ENCODE measurements around the gene UTP18.
A peak's percentile ranks its signal among the peaks of the same experiment; 100 is the strongest.
"Not testable (repeated sequence)": the region's sequence is repeated elsewhere in the genome, so short reads cannot be mapped to it uniquely, and the experiment has no call there.

Gene UTP18

DNA sequence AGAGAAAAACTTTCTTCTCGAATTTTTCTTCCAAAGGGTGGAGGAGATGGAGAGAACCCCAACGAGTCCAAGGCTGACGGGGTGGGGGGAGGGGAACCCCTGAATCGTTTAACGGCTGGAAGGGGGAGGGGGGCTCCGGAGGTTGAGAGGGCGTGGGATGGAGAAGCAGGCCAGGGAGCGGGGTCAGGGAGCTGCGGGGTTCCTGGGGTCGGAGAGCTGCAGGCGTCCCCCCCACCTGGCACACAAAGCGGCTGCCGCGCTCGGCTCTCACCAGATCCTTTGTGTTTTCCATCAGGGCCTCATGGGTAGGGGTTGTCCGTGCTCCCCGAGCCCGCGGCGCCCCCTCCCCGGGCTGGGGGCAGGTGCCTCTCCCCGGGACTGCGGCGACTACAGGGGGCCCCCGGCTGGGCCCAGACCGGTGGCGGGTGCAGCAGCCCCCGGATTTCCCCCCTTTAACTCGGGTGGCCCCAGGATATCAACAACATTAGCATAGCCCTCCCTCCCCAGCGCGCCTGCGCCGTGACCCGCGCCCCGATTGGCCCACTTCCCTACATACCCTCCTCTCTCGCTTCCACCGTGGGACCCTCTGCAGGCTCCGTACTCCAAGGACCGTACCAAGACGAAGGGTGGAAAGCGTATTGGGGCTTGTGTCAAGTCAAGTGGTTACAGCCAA is 646 bp upstream of the UTP18 start, which contains the start of gene MBTD1:
Gene MBTD1, minus strand, starts transcription at position 486 of the 673 bp plus-strand sequence. CDS start 34,888 bp downstream, outside the sequence.
- peak; percentile 99 for DNase-seq

DNA sequence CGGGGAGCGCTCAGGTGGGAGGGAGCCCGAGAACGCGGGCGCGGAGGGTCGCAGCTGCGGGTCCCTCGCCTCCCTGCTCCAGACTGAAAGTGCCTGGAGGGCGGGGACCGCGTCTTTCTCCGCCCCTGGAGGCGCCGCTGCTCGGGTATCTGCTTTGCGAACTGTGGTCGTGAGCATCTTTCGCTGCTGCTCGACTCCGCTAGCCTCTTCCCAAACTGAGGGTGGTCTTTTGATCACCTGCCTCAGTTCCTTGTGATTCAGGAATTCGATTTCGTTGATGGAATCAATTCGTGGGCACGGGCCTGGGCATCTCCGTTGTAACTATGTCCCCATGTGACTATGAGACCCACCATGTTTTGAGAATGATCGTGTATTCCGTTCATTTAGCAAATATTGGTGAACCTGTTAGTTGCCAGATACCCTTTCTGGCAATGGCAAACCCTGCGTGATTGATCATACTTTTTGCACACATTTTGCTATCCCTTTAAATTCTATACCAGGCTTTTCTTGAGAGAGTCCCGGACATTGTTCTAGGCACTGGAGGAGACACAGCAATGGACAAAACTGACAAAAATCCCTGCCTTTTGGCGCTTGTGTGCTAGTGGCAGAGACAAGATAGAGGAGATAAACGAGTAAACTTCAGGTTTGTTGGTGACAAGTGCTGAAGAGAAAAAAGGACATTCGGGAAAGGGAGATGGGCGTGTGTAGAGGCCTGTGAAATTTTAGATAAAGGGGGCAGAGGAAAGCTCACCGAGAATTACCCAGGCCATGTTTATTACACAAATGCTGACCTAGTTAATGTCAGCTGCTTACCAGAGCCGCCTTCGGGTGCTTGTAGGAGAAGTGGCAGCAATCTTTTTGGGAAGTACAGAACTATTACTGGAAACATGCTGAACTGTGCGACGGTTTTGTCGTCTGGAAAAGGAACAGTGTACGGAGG is 948 bp downstream of the UTP18 start:
- peak; percentile 63 for DNase-seq

DNA sequence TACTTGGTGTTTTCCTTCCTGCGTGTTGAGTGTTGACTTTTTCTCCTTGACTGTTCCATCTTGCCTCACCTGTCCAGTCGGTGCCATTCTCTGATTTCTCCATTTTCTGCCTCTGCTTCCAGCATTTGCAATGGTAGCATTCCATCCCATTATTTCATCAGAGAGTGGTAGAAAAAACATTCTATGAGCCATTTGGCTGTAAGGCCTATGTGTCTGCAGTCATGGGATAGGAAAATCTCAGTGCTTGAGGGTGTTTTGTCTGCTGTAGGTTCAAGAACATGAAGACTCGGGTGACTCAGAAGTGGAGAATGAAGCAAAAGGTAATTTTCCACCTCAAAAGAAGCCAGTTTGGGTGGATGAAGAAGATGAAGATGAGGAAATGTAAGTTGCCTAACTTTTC is 2.7 kb downstream of the UTP18 start:
- no peak for DNase-seq

DNA sequence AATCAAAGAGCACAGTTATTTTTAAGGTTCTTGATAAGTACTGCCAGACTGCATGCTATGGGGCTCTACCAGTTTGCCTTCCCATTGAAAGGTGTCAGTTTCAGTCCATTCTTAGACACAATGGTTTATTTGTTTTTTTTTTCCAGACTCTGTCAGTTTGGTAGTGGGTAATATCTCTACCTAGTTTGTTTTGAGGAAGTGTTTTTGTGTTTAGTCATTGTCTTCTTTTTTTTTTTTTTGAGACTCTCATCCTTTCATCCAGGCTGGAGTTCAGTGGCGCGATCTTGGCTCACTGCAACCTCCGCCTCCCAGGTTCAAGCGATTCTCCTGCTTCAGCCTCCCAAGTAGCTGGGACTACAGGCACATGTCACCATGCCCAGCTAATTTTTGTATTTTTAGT is 4.1 kb downstream of the UTP18 start:
- DNase-seq: peak; percentile 56

DNA sequence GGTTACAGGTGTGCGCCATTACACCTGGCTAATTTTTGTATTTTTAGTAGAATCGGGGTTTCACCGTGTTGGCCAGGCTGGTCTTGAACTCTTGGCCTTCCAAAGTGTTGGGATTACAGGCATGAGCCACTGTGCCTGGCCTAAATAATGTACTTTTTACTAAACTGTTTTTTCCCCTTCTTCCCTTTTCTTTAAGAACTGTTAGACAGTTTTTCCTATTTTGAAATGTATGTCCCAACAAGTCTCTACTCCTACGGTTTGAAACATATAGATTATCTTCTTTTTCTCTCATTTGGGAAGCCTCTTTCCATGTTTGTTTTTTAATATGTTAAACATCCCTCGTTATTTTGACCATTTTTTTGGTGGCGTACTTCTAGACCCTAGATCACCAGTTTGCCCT is 9.6 kb downstream of the UTP18 start:
- no peak for DNase-seq

DNA sequence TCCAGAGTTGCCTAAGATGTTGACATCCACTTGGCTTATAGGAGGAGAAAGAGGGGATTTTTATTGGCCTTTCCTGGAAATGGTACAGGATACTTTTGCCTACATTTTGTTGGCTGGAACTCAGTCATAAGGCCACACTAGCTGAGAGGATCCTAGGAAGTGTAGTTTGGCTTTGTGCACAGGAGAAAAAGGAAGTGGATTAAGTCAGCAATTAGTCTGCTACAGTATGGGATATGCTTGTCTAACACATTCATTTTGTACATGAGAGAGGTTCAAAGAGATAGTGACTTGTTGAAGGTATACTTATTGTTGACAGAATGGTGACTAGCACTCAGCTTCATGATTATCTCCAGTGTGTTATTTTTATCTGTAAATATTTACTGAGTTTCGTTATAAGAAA is 10.3 kb downstream of the UTP18 start:
- DNase-seq: peak; percentile 26

DNA sequence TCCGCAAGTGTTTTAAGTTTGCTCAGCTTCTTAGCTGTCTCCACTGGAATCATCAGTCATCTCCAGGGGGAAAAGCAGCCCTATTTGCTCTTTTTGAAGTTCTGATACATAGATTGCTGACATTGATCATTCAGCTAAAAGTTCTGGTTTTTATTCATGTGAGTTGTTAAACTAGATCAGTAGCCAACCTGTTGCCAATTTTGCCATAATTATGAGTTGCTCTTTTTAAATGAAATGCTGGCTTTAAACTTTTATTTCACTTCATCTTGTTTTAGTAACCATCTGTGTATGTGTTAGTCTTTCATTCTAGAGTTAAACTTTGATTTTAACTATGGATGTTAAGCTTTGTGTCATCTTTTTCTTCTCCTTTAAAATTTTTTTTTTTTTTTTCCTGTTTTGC is 12.5 kb downstream of the UTP18 start:
- no peak for DNase-seq

DNA sequence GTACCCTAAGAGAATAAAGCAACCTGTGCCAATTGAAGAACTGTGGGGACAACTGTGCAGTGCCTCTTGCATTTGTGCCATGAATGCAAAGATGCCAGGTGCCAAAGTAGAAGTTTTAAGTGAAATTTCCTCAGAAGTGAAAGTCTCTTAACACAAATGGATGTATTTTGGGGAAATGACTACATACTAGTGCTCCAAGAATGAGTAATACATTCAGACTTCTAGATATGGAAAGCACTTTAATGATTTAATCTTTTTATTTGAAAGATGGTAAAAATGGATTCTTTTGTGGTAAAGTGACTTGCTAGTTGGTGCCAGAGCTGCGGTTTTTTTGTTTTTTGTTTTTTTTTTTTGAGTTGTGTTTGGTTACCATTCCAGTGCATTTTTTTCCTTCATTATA is 15.0 kb downstream of the UTP18 start:
- DNase-seq: no peak

DNA sequence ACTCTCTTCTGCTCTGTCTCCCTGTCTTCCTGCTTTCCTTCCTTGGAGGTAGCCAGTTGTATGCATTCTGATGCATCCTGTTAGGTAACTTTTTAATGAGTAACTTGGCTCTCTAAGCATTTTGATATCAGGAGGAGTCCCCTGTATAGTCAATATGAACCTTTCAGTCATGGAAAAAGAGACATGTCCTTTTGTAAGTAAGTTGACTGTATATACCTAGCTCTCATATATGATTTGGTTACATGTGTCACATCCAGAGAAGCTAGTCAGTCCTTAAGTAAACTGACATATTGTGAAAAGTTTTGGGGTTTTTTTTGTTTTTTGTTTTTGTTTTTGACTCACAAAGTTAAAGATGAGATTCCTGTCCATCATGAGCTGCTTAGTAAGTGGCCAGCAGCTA is 18.8 kb downstream of the UTP18 start:
- no peak for DNase-seq

DNA sequence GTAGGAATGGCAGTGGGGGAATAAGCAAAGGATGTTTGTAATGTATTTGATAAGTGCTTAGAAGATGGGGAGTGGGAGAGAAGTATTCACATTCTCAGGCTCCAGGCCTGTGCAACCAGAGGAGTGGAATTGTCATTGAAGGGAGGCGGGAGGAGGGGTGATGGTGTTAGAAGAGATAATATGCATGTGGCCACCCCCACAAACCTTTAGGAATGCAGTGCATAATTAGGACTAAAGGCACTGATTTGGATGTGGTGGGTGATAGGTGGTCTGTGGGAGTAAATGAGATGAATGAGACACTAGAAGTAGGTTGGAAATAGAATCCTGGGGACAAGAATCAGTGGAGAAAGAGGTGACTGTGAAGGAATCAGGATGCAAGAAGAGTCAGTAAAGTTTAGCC is 27.1 kb downstream of the UTP18 start:
- DNase-seq: no peak

DNA sequence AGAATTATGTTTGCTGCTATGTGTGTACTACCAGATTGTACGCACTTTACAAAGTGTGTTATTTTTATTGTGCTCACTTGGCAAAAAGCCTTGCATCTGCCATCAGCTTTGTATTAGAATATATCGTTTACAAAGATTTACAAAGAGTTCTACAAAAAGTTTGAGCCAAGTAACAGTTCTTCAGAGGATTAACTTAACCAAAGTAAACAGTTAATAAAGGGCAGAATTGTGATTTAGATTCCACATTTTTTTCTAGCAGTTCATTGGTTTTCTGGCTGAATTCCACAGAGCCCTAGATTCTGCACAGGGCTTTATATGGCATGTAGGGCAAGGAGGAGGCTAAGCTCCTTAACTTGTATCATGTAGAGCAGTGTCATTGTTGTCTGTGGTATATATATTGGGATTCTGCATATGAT is 29.4 kb downstream of the UTP18 start:
- no peak for DNase-seq

DNA sequence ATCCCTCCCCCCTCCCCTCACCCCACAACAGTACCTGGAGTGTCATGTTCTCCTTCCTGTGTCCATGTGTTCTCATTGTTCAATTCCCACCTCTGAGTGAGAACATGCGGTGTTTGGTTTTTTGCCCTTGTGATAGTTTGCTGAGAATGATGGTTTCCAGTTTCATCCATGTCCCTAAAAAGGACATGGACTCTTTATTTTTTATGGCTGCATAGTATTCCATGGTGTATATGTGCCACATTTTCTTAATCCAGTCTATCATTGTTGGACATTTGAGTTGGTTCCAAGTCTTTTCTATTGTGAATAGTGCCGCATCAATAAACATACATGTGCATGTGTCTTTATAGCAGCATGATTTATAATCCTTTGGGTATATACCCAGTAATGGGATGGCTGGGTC is 34.0 kb downstream of the UTP18 start:
- not testable (repeated sequence) for DNase-seq

DNA sequence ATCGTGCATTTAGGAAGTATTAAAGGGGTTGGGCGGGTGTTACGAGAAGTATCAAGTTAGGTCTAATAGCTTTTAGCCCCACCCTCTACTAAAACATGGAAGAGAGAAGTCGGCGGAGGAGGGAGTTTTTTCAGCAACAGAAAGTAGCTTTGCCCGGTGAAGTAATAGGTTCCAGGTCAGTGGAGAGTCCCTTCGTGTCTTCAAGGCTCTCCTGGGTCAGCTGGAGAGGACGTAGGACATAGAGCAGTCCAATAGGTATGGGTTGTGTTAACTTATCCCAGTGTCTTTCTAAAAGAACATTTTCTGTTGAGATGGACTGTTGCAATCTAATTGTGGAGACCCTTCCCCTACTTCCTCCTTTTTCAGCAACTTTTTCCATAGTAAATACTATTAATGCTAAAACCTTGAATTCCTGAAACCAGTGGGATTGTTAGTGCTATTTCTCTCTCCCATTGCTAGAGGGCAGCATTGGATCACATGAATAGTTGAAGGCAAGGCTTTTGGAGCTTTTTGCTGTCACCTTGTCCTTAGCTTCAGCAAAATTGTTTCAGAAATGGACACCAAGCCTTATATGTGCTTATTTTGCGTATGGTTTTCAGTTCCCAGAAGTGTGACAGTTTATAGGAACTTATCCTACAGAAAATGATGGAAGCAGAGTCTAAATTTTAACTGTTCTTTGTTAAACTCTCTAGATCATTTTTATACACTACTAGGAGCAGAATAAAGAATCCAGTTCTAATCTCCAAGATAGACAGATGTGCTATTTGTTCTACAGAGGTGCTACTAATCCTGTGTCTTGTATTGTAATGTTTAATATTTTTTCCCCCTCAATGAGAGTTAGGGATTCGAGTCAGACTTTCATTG is 38.4 kb downstream of the UTP18 start:
- peak; percentile 63 for DNase-seq

DNA sequence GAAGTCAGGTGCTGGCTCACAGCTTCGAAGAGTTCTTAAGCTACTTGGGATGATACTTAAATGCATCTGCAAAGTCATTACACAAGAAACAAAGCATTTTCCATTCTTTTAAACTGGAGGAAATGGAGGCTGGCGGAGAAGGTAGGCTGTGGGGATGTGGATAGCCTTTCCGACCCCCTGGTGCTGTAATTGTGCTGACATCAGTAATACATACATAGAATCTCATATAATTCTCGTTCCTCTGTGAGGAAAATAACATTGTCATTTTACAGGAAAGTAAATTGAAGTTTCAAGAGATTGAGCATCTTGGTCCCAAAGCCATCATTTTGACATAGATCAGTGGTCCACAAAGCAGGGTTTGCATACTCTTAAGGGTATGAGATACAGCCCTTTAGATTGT is 39.5 kb downstream of the UTP18 start:
- no peak for DNase-seq

DNA sequence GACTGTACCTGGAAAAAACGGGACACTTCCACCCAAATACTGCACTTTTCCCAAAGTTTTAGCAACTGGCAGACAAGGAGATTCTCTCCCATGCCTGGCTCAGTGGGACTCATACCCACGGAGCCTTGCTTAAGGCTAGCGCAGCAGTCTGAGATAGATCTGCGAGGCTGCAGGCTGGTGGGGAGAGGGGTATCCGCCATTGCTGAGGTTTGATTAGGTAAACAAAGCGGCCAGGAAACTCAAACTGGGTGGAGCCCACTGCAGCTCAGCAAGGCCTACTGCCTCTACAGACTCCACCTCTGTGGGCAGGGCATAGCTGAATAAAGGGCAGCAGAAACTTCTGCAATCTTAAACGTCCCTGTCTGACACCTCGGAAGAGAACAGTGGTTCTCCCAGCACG is 44.8 kb downstream of the UTP18 start:
- DNase-seq: no peak

DNA sequence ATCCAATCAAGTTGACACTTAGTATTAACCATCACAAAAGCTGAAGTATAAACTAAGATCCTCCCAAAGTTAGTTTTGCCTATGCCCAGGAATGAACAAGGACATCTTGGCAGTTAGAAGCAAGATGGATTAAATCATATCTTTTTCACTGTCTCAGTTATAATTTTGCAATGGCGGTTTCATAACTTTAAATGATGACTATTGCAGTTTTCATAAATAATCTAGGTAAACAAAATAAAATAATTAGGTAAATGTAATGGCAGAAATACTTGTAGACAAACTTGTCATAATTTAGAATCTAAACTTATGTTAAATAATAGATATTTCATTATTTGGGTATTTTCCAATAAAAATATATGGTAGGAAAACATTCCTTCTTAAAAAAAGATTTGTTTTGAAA is 51.7 kb downstream of the UTP18 start:
- DNase-seq: not testable (repeated sequence)

DNA sequence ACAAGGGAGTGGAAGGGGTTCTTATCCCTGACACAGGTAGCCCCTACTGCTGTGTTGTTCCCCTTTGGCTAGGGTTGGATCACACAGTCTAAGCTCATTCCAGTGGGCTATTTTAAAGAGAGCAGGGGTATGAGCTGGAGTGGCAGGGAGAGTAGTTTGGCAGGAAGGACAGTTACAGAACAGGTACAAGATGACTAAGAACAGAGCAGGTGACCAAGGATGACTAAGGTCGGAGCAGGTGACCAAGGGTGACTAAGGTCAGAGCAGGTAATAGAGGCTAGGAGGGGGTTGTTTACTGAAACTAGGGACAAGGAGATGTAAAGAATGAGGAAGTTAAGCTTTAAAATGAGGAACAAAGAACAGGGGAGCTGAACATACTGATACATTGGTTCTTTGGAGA is 58.8 kb downstream of the UTP18 start:
- peak; percentile 27 for DNase-seq

DNA sequence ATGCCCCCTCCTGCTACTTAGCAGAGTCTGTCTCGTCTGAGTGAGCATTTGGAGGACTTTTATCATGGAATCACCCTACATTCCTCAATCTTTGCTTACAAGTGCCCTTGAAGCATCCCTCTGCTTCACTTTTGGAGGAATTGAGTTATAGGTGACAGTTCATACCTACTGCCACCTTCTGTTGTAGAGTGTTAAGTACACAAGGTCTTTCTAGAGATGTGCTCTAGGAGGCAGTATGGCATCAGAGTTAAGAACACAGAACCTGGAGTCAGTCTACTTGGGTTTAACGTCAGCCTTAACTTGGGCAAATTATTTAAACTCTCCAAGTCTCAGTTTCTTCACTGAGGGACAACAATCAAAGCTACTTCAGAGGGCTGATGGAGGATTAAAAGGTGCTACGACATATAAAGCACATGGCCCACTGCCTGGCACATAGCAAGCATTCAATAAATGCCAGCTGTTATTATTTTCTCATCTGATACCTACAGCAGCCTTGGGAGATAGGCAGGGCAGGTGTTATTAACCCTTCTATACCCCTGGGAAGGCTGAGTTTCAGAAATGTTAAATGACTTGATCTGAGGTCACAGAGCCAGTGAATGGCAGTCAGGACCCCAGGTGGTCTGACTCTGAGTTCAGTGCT is 62.2 kb downstream of the UTP18 start:
- peak; percentile 81 for DNase-seq

DNA sequence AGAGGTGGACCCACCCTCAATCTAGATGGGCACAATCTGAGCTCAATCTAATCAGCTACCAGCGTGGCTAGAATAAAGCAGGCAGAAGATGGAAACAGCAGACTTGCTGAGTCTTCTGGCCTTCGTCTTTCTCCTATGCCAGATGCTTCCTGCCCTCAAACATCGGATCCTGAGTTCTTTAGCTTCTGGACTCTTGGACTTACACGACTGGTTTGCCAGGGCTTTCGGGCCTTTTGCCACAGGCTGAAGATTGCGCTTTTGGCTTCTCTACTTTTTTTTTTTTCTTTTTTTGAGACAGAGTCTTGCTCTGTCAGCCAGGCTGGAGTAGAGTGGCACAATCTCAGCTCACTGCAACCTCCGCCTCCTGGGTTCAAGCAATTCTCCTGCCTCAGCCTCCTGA is 65.1 kb downstream of the UTP18 start:
- DNase-seq: no peak

DNA sequence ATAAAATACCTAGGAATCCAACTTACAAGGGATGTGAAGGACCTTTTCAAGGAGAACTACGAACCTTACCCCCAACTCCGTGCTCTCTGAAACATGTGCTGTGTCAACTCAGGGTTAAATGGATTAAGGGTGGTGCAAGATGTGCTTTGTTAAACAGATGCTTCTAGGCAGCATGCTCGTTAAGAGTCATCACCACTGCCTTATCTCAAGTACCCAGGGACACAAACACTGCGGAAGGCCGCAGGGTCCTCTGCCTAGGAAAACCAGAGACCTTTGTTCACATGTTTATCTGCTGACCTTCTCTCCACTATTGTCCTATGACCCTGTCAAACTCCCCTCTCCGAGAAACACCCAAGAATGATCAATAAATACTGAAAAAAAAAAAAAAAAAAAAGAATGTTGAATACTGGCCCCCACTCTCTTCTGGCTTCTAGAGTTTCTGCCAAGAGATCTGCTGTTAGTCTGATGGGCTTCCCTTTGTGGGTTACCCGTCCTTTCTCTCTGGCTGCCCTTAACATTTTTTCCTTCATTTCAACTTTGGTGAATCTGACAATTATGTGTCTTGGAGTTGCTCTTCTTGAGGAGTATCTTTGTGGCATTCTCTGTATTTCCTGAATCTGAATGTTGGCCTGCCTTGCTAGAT is 70.6 kb downstream of the UTP18 start:
- peak; percentile 92 for DNase-seq

DNA sequence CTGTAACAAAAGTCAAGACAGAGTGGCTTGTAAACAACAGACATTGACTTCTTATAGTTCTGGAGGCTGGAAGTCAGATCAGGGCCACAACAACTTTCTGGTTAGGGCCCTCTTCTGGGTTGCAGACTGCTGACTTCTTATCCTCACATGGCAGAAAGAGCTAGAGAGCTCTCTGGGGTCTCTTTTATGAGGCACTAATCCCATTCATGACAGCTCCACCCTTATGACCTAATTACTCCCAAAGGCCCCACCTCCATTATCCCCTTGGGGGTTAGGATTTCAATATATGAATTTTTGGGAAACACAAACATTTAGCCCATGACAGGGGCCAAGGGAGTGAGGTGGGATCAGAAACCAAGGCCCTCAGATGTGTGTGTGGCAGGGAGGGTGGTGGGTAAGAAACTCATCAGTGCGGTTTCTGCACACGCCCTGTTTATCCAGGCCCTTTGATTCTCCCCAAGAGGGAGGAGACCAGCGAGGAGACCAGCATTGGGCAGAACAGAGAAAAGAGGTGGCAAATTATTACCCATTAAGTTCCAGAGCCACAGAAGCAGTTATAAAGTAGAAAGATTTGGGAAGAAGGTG is 74.8 kb downstream of the UTP18 start:
- DNase-seq: no peak
